BE2C (cell line): Measurements from ENCODE around the gene LDB3.

Experiments used
- DNase-seq: peaks from one replicate; pipeline ENCODE4 v3.0.0-alpha.2; 2020
- H3K27me3 ChIP-seq: fragments of 250-450 bp; sonication (Bioruptor Pico); 2 replicates; pipeline ENCODE4 v1.5.1; 2020; ENCODE audit warnings: mild to moderate bottlenecking
- H3K36me3 ChIP-seq: fragments of 250-450 bp; sonication (Bioruptor Pico); 2 replicates; pipeline ENCODE4 v1.5.1; 2020; ENCODE audit warnings: mild to moderate bottlenecking
- H3K4me1 ChIP-seq: fragments of 250-450 bp; sonication (Bioruptor Pico); 2 replicates; pipeline ENCODE4 v1.5.1; 2020
- H3K4me3 ChIP-seq: 2 replicates; pipeline ENCODE4 v1.5.1; 2011; ENCODE audit warnings: low read depth, low read length
- H3K9me3 ChIP-seq: fragments of 250-450 bp; sonication (Bioruptor Pico); 2 replicates; pipeline ENCODE4 v1.5.1; 2020
- CTCF ChIP-seq: IDR thresholded peaks from 2 replicates; pipeline ENCODE4 v1.5.1; 2012; ENCODE audit warnings: mild to moderate bottlenecking, low read depth, low read length

LDB3 gene

GRCh38 chr10:86785037-86785436 lies 116.7 kb downstream of the LDB3 start:
- Histone ChIP-seq H3K4me3 (no peak overlapping the region), H3K4me1 (no peaks in the 10 kb centered on the region)

More at GRCh38 chr10:86785037-86785436, 116.7 kb downstream of the LDB3 start:
- Histone ChIP-seq H3K36me3 (no peaks in the 10 kb centered on the region), H3K27me3 (no peaks in the 10 kb centered on the region), H3K9me3 (no peaks in the 10 kb centered on the region)
- no peak for DNase-seq
- TF ChIP-seq CTCF = no peak
